ENCODE measurements around the gene MPPE1. TPM values are rescaled to one million over a fixed set of nuclear protein-coding genes. Genes with fewer than 3 reads are reported as not detected.

MPPE1 gene
- total RNA-seq, result 10 to 100 TPM; 52.3 to 55.9 TPM

GRCh38 chr18:11908182-11909060 is at the start of gene MPPE1:
MPPE1 (minus strand) TSS chr18:11908317; CDS start chr18:11897264, 11,053 bp downstream.

GRCh38 chr18:11851146-11851805 is 56.8 kb downstream of the MPPE1 start, which contains the start of gene CHMP1B:
CHMP1B (plus strand) TSS chr18:11851413; CDS start chr18:11851512, 99 bp downstream.

Other genes starting within 250 kb of the MPPE1 start
- under 1 TPM in 1 of 2 experiments, not detected in 1; 0.24 TPM for gene GNAL, start 219.1 kb downstream of the MPPE1 start, total RNA-seq
- gene CHMP1B, start 56.9 kb downstream of the MPPE1 start, total RNA-seq, result 10 to 100 TPM; 30.0 to 30.4 TPM
- gene IMPA2, start 73.2 kb upstream of the MPPE1 start, total RNA-seq, result 10 to 100 TPM; 15.8 to 17.5 TPM
- gene ANKRD62, start 185.5 kb upstream of the MPPE1 start, total RNA-seq, result not detected